HEK293 (cell line): Measurements from ENCODE around the gene LOXL1.

ENCODE experiments used
- PRDM2 ChIP-seq: fragments of 450-650 bp; formaldehyde crosslinking; IDR thresholded peaks from 2 replicates; pipeline ENCODE4 v1.5.1; 2016; ENCODE audit warnings: missing biosample characterization, missing genetic modification characterization, borderline replicate concordance
- YY1 ChIP-seq: fragments of 450-650 bp; formaldehyde crosslinking; IDR thresholded peaks from 2 replicates; pipeline ENCODE4 v1.5.1; 2018; ENCODE audit warnings: missing biosample characterization, missing genetic modification characterization
- ZEB2 ChIP-seq: fragments of 450-650 bp; formaldehyde crosslinking; IDR thresholded peaks from 2 replicates; pipeline ENCODE4 v1.5.1; 2016; ENCODE audit warnings: missing biosample characterization, missing genetic modification characterization
- ZNF114 ChIP-seq: fragments of 450-650 bp; formaldehyde crosslinking; IDR thresholded peaks from 2 replicates; pipeline ENCODE4 v1.5.0; 2017; ENCODE audit warnings: missing biosample characterization, missing genetic modification characterization
- ZNF560 ChIP-seq: fragments of 450-650 bp; formaldehyde crosslinking; IDR thresholded peaks from 2 replicates; pipeline ENCODE4 v1.5.1; 2017; ENCODE audit warnings: missing biosample characterization, missing genetic modification characterization, borderline replicate concordance
- ZNF561 ChIP-seq: fragments of 450-650 bp; IDR thresholded peaks from 2 replicates; pipeline ENCODE4 v1.5.1; 2018; ENCODE audit warnings: missing biosample characterization, missing genetic modification characterization, borderline replicate concordance
- TF ChIP-seq, protein P1 (sequence below): fragments of 450-650 bp; formaldehyde crosslinking; IDR thresholded peaks from 2 replicates; pipeline ENCODE4 v1.5.1; 2016; ENCODE audit warnings: missing biosample characterization, missing genetic modification characterization
- TF ChIP-seq, protein P2 (sequence below): fragments of 450-650 bp; formaldehyde crosslinking; IDR thresholded peaks from 2 replicates; pipeline ENCODE4 v1.5.1; 2016; ENCODE audit warnings: missing biosample characterization, missing genetic modification characterization
- TF ChIP-seq, protein P3 (sequence below): fragments of 450-650 bp; formaldehyde crosslinking; IDR thresholded peaks from 2 replicates; pipeline ENCODE4 v1.5.1; 2016; ENCODE audit warnings: missing biosample characterization, missing genetic modification characterization

GRCh38 chr15:73983773-73984172, 57.5 kb downstream of the LOXL1 start:
- TF ChIP-seq, protein P1, sequence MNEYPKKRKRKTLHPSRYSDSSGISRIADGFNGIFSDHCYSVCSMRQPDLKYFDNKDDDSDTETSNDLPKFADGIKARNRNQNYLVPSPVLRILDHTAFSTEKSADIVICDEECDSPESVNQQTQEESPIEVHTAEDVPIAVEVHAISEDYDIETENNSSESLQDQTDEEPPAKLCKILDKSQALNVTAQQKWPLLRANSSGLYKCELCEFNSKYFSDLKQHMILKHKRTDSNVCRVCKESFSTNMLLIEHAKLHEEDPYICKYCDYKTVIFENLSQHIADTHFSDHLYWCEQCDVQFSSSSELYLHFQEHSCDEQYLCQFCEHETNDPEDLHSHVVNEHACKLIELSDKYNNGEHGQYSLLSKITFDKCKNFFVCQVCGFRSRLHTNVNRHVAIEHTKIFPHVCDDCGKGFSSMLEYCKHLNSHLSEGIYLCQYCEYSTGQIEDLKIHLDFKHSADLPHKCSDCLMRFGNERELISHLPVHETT (tag by site-specific recombination), result no peak
- TF ChIP-seq ZNF560 (tag by site-specific recombination) (no peak), ZNF114 (no peak), YY1 (tag by site-specific recombination) (no peak), PRDM2 (no peak), ZNF561 (tag by site-specific recombination) (no peak), ZEB2 (tag by site-specific recombination) (no peak)
- TF ChIP-seq, protein P2, sequence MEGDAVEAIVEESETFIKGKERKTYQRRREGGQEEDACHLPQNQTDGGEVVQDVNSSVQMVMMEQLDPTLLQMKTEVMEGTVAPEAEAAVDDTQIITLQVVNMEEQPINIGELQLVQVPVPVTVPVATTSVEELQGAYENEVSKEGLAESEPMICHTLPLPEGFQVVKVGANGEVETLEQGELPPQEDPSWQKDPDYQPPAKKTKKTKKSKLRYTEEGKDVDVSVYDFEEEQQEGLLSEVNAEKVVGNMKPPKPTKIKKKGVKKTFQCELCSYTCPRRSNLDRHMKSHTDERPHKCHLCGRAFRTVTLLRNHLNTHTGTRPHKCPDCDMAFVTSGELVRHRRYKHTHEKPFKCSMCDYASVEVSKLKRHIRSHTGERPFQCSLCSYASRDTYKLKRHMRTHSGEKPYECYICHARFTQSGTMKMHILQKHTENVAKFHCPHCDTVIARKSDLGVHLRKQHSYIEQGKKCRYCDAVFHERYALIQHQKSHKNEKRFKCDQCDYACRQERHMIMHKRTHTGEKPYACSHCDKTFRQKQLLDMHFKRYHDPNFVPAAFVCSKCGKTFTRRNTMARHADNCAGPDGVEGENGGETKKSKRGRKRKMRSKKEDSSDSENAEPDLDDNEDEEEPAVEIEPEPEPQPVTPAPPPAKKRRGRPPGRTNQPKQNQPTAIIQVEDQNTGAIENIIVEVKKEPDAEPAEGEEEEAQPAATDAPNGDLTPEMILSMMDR (tag by site-specific recombination), result no peak
- TF ChIP-seq, protein P3, sequence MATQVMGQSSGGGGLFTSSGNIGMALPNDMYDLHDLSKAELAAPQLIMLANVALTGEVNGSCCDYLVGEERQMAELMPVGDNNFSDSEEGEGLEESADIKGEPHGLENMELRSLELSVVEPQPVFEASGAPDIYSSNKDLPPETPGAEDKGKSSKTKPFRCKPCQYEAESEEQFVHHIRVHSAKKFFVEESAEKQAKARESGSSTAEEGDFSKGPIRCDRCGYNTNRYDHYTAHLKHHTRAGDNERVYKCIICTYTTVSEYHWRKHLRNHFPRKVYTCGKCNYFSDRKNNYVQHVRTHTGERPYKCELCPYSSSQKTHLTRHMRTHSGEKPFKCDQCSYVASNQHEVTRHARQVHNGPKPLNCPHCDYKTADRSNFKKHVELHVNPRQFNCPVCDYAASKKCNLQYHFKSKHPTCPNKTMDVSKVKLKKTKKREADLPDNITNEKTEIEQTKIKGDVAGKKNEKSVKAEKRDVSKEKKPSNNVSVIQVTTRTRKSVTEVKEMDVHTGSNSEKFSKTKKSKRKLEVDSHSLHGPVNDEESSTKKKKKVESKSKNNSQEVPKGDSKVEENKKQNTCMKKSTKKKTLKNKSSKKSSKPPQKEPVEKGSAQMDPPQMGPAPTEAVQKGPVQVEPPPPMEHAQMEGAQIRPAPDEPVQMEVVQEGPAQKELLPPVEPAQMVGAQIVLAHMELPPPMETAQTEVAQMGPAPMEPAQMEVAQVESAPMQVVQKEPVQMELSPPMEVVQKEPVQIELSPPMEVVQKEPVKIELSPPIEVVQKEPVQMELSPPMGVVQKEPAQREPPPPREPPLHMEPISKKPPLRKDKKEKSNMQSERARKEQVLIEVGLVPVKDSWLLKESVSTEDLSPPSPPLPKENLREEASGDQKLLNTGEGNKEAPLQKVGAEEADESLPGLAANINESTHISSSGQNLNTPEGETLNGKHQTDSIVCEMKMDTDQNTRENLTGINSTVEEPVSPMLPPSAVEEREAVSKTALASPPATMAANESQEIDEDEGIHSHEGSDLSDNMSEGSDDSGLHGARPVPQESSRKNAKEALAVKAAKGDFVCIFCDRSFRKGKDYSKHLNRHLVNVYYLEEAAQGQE (tag by site-specific recombination), result no peak
